OCI-LY1 (cell line): ENCODE measurements around the gene MARCHF10.

Experiments
- H2AFZ ChIP-seq: fragments of 200-600 bp; sonication (generic), shearing (Covaris generic); 2 replicates; pipeline ENCODE4 v1.6.0; 2014; ENCODE audit warnings: antibody characterized with exemption, mild to moderate bottlenecking, low read length
- H3F3A ChIP-seq: fragments of 200-600 bp; sonication (generic), shearing (Covaris generic); 2 replicates; pipeline ENCODE4 v1.6.0; 2014; ENCODE audit warnings: mild to moderate bottlenecking, antibody characterized with exemption, low read length, moderate library complexity; ENCODE audit not compliant: insufficient read depth
- H3K27ac ChIP-seq: fragments of 200-600 bp; sonication (generic); 2 replicates; pipeline ENCODE4 v1.5.1; 2014; ENCODE audit warnings: low read length, mixed run types, mild to moderate bottlenecking, low read depth; ENCODE audit not compliant: poor library complexity, severe bottlenecking
- H3K27me3 ChIP-seq: fragments of 200-600 bp; sonication (generic); 2 replicates; pipeline ENCODE4 v1.6.0; 2014; ENCODE audit warnings: antibody characterized with exemption, mild to moderate bottlenecking, low read length, moderate library complexity; ENCODE audit not compliant: insufficient read depth
- H3K36me3 ChIP-seq: fragments of 200-600 bp; sonication (generic); 2 replicates; pipeline ENCODE4 v1.6.1; 2014; ENCODE audit warnings: mild to moderate bottlenecking, antibody characterized with exemption, low read length, moderate library complexity, mixed read lengths; ENCODE audit not compliant: insufficient read depth
- H3K4me1 ChIP-seq: fragments of 200-600 bp; sonication (generic); 2 replicates; pipeline ENCODE4 v1.5.1; 2014; ENCODE audit warnings: mild to moderate bottlenecking, low read length, moderate library complexity; ENCODE audit not compliant: insufficient read depth, severe bottlenecking
- H3K4me2 ChIP-seq: fragments of 200-600 bp; sonication (generic), shearing (Covaris generic); 2 replicates; pipeline ENCODE4 v1.6.1; 2014; ENCODE audit warnings: low read length
- H3K4me3 ChIP-seq: fragments of 200-600 bp; sonication (generic); 2 replicates; pipeline ENCODE4 v1.5.1; 2014; ENCODE audit warnings: low read length, low read depth, mild to moderate bottlenecking, mixed read lengths; ENCODE audit not compliant: poor library complexity, severe bottlenecking
- H3K79me2 ChIP-seq: fragments of 200-600 bp; shearing (Covaris generic); 2 replicates; pipeline ENCODE4 v1.6.1; 2016; ENCODE audit warnings: mixed run types, low read length, mixed read lengths; ENCODE audit not compliant: insufficient read depth
- H3K9ac ChIP-seq: fragments of 200-600 bp; sonication (generic), shearing (Covaris generic); 2 replicates; pipeline ENCODE4 v1.6.1; 2014; ENCODE audit warnings: mild to moderate bottlenecking, low read length, mixed read lengths
- H3K9me2 ChIP-seq: fragments of 200-600 bp; sonication (generic), shearing (Covaris generic); 2 replicates; pipeline ENCODE4 v1.6.1; 2014; ENCODE audit warnings: low read depth, mild to moderate bottlenecking, low read length, mixed read lengths
- H3K9me3 ChIP-seq: fragments of 200-600 bp; shearing (Covaris generic); 2 replicates; pipeline ENCODE4 v1.6.1; 2014; ENCODE audit warnings: low read length, mixed read lengths
- H4K20me1 ChIP-seq: fragments of 200-600 bp; sonication (generic), shearing (Covaris generic); 2 replicates; pipeline ENCODE4 v1.6.0; 2016; ENCODE audit warnings: mild to moderate bottlenecking, low read length; ENCODE audit not compliant: insufficient read depth
- EZH2 ChIP-seq: fragments of 200-600 bp; sonication (generic), shearing (Covaris generic); IDR thresholded peaks from 2 replicates; pipeline ENCODE4 v1.8.0; 2017; ENCODE audit warnings: borderline replicate concordance, mixed run types, mild to moderate bottlenecking, antibody characterized with exemption, low read length, moderate library complexity, mixed read lengths
- TF ChIP-seq, protein P1 (sequence below): fragments of 200-600 bp; sonication (generic), shearing (Covaris generic); IDR thresholded peaks from 2 replicates; pipeline ENCODE4 v1.5.1; 2017; ENCODE audit warnings: mild to moderate bottlenecking, antibody characterized with exemption, low read length, moderate library complexity, mixed read lengths

The MARCHF10 gene

DNA sequence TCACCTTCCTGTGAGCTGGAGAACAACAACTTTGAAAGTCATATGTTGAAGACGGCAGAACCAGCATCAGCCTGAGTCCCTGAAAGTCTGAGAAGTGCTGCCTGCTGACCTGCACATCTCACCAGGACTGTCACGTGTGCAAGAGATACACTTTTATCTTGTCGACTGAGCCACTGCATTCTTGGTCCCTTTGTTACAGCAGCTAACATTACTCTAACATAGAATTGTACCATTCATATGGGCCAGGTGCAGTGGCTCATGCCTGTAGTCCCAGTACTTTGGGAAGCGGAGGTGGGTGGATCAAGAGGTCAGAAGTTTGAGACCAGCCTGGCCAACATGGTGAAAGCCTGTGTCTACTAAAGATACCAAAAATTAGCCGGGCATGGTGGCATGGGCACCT, 40.1 kb downstream of the MARCHF10 start:
- TF ChIP-seq, protein P1, sequence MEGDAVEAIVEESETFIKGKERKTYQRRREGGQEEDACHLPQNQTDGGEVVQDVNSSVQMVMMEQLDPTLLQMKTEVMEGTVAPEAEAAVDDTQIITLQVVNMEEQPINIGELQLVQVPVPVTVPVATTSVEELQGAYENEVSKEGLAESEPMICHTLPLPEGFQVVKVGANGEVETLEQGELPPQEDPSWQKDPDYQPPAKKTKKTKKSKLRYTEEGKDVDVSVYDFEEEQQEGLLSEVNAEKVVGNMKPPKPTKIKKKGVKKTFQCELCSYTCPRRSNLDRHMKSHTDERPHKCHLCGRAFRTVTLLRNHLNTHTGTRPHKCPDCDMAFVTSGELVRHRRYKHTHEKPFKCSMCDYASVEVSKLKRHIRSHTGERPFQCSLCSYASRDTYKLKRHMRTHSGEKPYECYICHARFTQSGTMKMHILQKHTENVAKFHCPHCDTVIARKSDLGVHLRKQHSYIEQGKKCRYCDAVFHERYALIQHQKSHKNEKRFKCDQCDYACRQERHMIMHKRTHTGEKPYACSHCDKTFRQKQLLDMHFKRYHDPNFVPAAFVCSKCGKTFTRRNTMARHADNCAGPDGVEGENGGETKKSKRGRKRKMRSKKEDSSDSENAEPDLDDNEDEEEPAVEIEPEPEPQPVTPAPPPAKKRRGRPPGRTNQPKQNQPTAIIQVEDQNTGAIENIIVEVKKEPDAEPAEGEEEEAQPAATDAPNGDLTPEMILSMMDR, result no peak
- no peak for TF ChIP-seq EZH2
- peaks cover 6% of the 10 kb centered on the region; the same call in 1 of the 2 replicates for H3K27me3 ChIP-seq
- H3K4me1 ChIP-seq, result no peaks in the 10 kb centered on the region

DNA sequence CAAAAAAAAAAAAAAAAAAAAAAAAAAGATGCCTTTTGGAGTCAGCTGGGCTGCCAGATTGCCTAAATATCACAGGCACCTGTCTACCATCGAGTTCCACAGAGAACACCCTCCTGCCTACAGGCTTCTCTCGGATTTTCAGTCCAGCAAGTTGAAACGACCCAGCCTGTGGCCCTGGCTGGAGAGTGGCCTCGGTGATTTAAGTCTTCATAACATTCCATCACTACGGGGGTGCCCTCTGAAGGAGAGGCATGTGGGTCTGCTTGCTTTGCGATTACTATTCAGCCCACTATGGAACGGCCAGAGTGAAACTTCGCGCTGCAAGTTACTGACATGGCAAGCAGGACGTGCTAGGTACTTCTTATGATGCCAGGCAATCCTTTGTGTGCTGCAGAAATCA, 42.8 kb downstream of the MARCHF10 start:
- no peaks in the 10 kb centered on the region for H4K20me1 ChIP-seq
- no peaks in the 10 kb centered on the region for H3K36me3 ChIP-seq
- H3K79me2 ChIP-seq, result no peaks in the 10 kb centered on the region
- no peaks in the 10 kb centered on the region for H3K9me3 ChIP-seq
- no peak overlapping the region for H2AFZ ChIP-seq
- TF ChIP-seq, protein P1, result no peak
- TF ChIP-seq EZH2, result no peak
- no peak overlapping the region for H3K4me2 ChIP-seq
- H3F3A ChIP-seq, result no peaks in the 10 kb centered on the region
- no peak overlapping the region for H3K9ac ChIP-seq
- no peaks in the 10 kb centered on the region for H3K4me1 ChIP-seq
- H3K27ac ChIP-seq, result no peak overlapping the region
- peaks cover 6% of the 10 kb centered on the region; the same call in 1 of the 2 replicates for H3K27me3 ChIP-seq
- no peak overlapping the region for H3K4me3 ChIP-seq
- H3K9me2 ChIP-seq, result no peaks in the 10 kb centered on the region

More for the DNA sequence above, 40.1 kb downstream of the MARCHF10 start:
- no peaks in the 10 kb centered on the region for H3K9me2 ChIP-seq
- no peak overlapping the region for H2AFZ ChIP-seq
- no peaks in the 10 kb centered on the region for H4K20me1 ChIP-seq
- H3F3A ChIP-seq, result no peaks in the 10 kb centered on the region
- no peak overlapping the region for H3K4me3 ChIP-seq
- H3K36me3 ChIP-seq, result no peaks in the 10 kb centered on the region
- H3K79me2 ChIP-seq, result no peaks in the 10 kb centered on the region
- peaks cover 2% of the 10 kb centered on the region; the same call in 1 of the 2 replicates for H3K9me3 ChIP-seq
- H3K9ac ChIP-seq, result no peak overlapping the region
- no peak overlapping the region for H3K27ac ChIP-seq
- no peak overlapping the region for H3K4me2 ChIP-seq

DNA sequence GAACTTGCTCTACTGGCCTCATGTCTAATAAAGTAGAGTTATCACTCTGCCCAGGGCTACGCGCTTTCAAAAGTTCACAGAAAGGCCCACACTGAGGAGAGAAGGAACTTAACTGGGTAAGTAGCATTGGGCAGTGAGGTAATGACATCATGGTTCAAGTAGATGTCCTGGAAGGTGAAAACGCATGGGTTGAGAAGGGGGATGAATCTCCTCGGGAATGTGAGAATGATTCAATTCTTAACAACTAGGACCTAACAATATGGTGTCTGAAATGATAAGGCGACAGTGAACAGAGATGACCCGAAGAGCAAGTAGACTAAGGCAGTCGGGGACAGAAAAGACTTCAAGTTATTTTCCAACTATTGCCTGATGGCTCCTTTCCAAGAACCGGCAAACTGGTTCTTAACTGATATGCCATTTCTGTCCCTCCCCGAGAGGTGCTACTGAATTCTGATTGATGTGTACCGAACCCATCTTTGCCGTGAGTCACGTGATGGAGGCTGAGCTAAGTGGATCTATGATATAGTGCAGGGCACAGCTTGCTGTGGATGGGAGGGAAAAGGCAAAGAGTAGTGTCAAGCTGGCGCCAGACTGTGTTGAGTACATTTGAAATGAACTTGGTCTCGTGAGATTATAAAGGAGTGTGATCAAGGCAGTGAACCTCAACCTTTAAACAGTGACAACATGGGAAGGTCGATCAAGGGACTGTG, 44.1 kb downstream of the MARCHF10 start:
- H3F3A ChIP-seq, result no peaks in the 10 kb centered on the region
- TF ChIP-seq EZH2, result no peak
- TF ChIP-seq, protein P1, result no peak
- no peaks in the 10 kb centered on the region for H3K79me2 ChIP-seq
- no peak overlapping the region for H3K4me2 ChIP-seq
- no peaks in the 10 kb centered on the region for H3K36me3 ChIP-seq
- H3K4me1 ChIP-seq, result no peaks in the 10 kb centered on the region
- H4K20me1 ChIP-seq, result no peaks in the 10 kb centered on the region
- H3K27me3 ChIP-seq, result peaks cover 6% of the 10 kb centered on the region; the same call in 1 of the 2 replicates
- H3K9me2 ChIP-seq, result no peaks in the 10 kb centered on the region
- H3K4me3 ChIP-seq, result no peak overlapping the region
- no peak overlapping the region for H3K9ac ChIP-seq
- H2AFZ ChIP-seq, result no peak overlapping the region
- H3K27ac ChIP-seq, result no peak overlapping the region
- no peaks in the 10 kb centered on the region for H3K9me3 ChIP-seq
